ENCODE measurements around the gene GRK5.
"Not testable (repeated sequence)": the region's sequence is repeated elsewhere in the genome, so short reads cannot be mapped to it uniquely, and the experiment has no call there.

GRK5 gene

GRCh38 chr10:119431773-119432135 lies 224.4 kb downstream of the GRK5 start:
- no peak for DNase-seq

- not testable (repeated sequence) for DNase-seq
These were observed 227.6 kb downstream of the GRK5 start for GRCh38 chr10:119434942-119435341.

GRCh38 chr10:119438717-119439116 lies 231.3 kb downstream of the GRK5 start:
- no peak for DNase-seq

- DNase-seq: no peak
These were observed 232.6 kb downstream of the GRK5 start for GRCh38 chr10:119439922-119440321.

GRCh38 chr10:119441151-119441821 lies 233.9 kb downstream of the GRK5 start:
- no peak for DNase-seq

- no peak for DNase-seq
These were observed 234.8 kb downstream of the GRK5 start for GRCh38 chr10:119441921-119442757.

- no peak for DNase-seq
These were observed 235.3 kb downstream of the GRK5 start for GRCh38 chr10:119442758-119443060.

- DNase-seq: no peak
These were observed 236.1 kb downstream of the GRK5 start for GRCh38 chr10:119443441-119443840.

- no peak for DNase-seq
These were observed 236.7 kb downstream of the GRK5 start for GRCh38 chr10:119443970-119444660.

- no peak for DNase-seq
These were observed 237.5 kb downstream of the GRK5 start for GRCh38 chr10:119444866-119445265.

- DNase-seq: peak in 57 of 58 donors; percentile 11 to 90 (median 62)
These were observed 238.1 kb downstream of the GRK5 start for GRCh38 chr10:119445311-119445934.

- no peak for DNase-seq
These were observed 238.6 kb downstream of the GRK5 start for GRCh38 chr10:119445935-119446317.

GRCh38 chr10:119446441-119447277 lies 239.3 kb downstream of the GRK5 start:
- no peak for DNase-seq

- DNase-seq: no peak
These were observed 240.1 kb downstream of the GRK5 start for GRCh38 chr10:119447421-119447820.

- DNase-seq: no peak
These were observed 240.6 kb downstream of the GRK5 start for GRCh38 chr10:119447823-119448546.

GRCh38 chr10:119448628-119449584 lies 241.5 kb downstream of the GRK5 start:
- no peak for DNase-seq

- DNase-seq: peak in 2 of 58 donors; percentile 63 to 68
These were observed 242.5 kb downstream of the GRK5 start for GRCh38 chr10:119449760-119450461.

GRCh38 chr10:119450606-119451299 lies 243.4 kb downstream of the GRK5 start:
- no peak for DNase-seq

Data from anterior cingulate cortex (tissue), 58 donors.